OCI-LY3 (cell line): Measurements from ENCODE around the gene SETD7.

Experiments used
- EZH2phosphoT487 ChIP-seq: fragments of 200-600 bp; shearing (Covaris generic); IDR thresholded peaks from 2 replicates; pipeline ENCODE4 v1.6.1; 2018; ENCODE audit warnings: antibody characterized with exemption, mixed run types, low read depth
- TF ChIP-seq, protein P1 (sequence below): fragments of 200-600, 300-600 bp; sonication (generic); IDR thresholded peaks from 2 replicates; pipeline ENCODE4 v1.5.1; 2014; ENCODE audit warnings: antibody characterized with exemption, low read length, low read depth

- TF ChIP-seq, protein P1, sequence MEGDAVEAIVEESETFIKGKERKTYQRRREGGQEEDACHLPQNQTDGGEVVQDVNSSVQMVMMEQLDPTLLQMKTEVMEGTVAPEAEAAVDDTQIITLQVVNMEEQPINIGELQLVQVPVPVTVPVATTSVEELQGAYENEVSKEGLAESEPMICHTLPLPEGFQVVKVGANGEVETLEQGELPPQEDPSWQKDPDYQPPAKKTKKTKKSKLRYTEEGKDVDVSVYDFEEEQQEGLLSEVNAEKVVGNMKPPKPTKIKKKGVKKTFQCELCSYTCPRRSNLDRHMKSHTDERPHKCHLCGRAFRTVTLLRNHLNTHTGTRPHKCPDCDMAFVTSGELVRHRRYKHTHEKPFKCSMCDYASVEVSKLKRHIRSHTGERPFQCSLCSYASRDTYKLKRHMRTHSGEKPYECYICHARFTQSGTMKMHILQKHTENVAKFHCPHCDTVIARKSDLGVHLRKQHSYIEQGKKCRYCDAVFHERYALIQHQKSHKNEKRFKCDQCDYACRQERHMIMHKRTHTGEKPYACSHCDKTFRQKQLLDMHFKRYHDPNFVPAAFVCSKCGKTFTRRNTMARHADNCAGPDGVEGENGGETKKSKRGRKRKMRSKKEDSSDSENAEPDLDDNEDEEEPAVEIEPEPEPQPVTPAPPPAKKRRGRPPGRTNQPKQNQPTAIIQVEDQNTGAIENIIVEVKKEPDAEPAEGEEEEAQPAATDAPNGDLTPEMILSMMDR = no peak
- no peak for TF ChIP-seq EZH2phosphoT487
Measured at GRCh38 chr4:139554893-139555704, 920 bp downstream of the SETD7 start.
